ENCODE measurements around the gene MTCP1.

The MTCP1 gene

GRCh38 chrX:155094468-155095061 lies 23.6 kb upstream of the MTCP1 start:
- H3K4me3 ChIP-seq (ENCODE audit: low read depth, low read length) = no peak overlapping the region
- TF ChIP-seq CTCF (IDR thresholded peaks at IDR 0.05; ENCODE audit: borderline replicate concordance, insufficient read depth, low read depth, low read length) = peak; percentile 56; the same call in 1 of the 2 replicates

GRCh38 chrX:155086961-155087735 lies 16.2 kb upstream of the MTCP1 start:
- TF ChIP-seq CTCF (IDR thresholded peaks at IDR 0.05; ENCODE audit: borderline replicate concordance, insufficient read depth, low read depth, low read length) = no peak
- H3K4me3 ChIP-seq (ENCODE audit: low read depth, low read length) = no peak overlapping the region

DNA sequence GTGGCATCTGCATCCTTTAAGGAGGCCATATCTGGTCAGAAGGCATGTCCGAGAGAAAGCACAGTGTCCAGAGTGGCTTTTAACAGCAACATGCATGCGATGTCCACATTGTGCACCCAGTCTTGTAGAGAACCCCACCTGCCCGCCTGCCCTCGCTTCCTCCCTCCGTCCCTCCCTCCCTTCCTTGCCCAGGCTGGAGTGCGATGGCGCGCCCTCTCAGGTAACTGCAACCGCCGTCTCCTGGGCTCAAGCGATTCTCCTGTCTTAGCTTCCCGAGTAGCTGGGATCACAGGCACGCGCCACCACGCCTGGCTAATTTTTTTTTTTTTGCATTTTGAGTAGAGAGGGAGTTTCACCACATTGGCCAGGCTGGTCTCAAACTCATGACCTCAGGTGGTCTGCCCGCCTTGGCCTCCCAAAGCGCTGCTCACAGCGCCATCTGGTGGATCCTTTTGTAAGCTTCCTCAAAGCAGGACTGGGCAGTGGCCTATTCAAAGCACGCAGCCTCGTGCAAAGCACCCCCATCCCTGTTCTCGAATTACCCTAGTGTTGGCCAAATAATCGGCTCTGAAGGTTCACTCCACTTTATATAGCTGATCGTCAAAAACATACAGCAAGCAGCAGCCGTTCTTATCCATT lies 15.4 kb upstream of the MTCP1 start:
- peak; percentile 53; the same call in 1 of the 2 replicates for TF ChIP-seq CTCF (IDR thresholded peaks at IDR 0.05; ENCODE audit: borderline replicate concordance, insufficient read depth, low read depth, low read length)
- H3K4me3 ChIP-seq (ENCODE audit: low read depth, low read length) = no peak overlapping the region

DNA sequence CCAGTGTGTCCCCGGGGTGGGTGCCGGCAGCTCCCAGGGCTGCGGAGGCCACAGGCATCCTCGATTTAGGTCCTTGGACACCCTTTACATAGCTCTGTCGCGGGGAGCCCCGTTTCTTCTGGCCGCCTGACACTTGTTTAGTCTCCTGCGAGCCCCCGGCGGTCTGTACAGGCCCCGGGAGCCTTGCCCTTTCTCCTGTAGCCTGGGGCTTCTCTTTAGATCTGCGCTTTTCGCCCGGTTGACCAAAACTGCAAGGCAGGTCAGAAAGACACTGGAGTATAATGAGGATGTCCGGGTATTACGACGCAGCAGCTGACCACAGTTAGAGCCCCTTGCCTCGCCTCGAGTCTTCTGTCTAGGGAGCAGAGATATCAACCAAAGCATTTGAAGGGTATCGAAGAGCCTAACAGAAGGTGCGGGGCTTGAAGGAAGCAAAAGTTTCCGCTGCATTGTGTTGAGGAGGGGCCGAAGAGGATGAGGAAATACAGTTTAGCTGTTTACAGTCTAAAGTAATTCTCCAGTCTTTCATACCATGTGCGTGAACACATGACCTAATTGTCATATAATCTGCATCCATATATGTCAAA lies 851 bp upstream of the MTCP1 start:
- TF ChIP-seq CTCF (IDR thresholded peaks at IDR 0.05; ENCODE audit: borderline replicate concordance, insufficient read depth, low read depth, low read length) = no peak
- H3K4me3 ChIP-seq (ENCODE audit: low read depth, low read length) = peak overlapping the region; percentile 78

DNA sequence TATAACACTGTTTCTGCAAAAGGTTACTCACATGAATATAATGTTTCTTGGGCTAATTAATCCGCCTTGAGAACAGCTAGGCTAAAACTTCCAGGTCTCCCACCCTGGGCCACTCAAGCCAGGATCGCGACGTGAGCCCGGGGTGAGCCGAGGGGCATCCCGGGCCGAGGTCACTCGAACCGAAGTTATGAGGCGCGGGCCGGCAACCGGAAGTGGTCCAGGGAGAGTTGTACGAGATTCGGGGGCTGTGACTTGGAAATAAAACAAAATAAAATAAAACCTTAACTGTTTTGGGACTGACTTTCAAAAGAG lies 317 bp downstream of the MTCP1 start:
- peak overlapping the region; percentile 63 for H3K4me3 ChIP-seq (ENCODE audit: low read depth, low read length)
- no peak for TF ChIP-seq CTCF (IDR thresholded peaks at IDR 0.05; ENCODE audit: borderline replicate concordance, insufficient read depth, low read depth, low read length)

- no peak for TF ChIP-seq CTCF (IDR thresholded peaks at IDR 0.05; ENCODE audit: borderline replicate concordance, insufficient read depth, low read depth, low read length)
- H3K4me3 ChIP-seq (ENCODE audit: low read depth, low read length) = peak overlapping the region; percentile 63
These were observed 898 bp downstream of the MTCP1 start for GRCh38 chrX:155070038-155070437.

All from GM12875 (cell line).